Upper lobe of right lung (tissue), 1 donor: Measurements from ENCODE around the gene CAPZB. TPM values are rescaled to one million over a fixed set of nuclear protein-coding genes. Genes with fewer than 3 reads are reported as not detected.
A peak's percentile ranks its signal among the peaks of the same experiment; 100 is the strongest.

ENCODE experiments used
- ATAC-seq: fragments of 200-7000 bp; cut with Tn5 transposase; one replicate; pipeline ENCODE4 v1.9.1; 2020; ENCODE audit warnings: mild to moderate bottlenecking, moderate library complexity
- DNase-seq: peaks from one replicate; pipeline ENCODE4 v3.0.0-alpha.2; 2020
- H3K27ac ChIP-seq: fragments of 200-600 bp; one replicate; pipeline ENCODE4 v1.8.0; 2022
- H3K27me3 ChIP-seq: fragments of 200-600 bp; one replicate; pipeline ENCODE4 v1.8.0; 2022; ENCODE audit warnings: mild to moderate bottlenecking
- H3K36me3 ChIP-seq: fragments of 200-600 bp; one replicate; pipeline ENCODE4 v1.8.0; 2022
- H3K4me1 ChIP-seq: fragments of 200-600 bp; one replicate; pipeline ENCODE4 v1.8.0; 2022
- H3K4me3 ChIP-seq: fragments of 200-600 bp; one replicate; pipeline ENCODE4 v1.8.0; 2022; ENCODE audit warnings: mild to moderate bottlenecking
- H3K9me3 ChIP-seq: fragments of 200-600 bp; one replicate; pipeline ENCODE4 v1.8.0; 2022
- intact Hi-C: fragments of 100-400 bp; cut with DNase I; formaldehyde crosslinking; loops from one replicate; pipeline ENCODE4 v1.11.0; 2022
- total RNA-seq: library from RNA; stranded (reverse); fragmentation: NEBNext Ultra II Directional; extraction: Animal tissue kit (Norgen Biotek cat#: 25700); gene quantifications from one replicate; pipeline ENCODE4 v1.2.1, GENCODE V29; 2021
- TF ChIP-seq, protein P1 (sequence below): fragments of 200-600 bp; IDR thresholded peaks from one replicate; pipeline ENCODE4 v1.8.0; 2022; ENCODE audit warnings: antibody characterized with exemption
- donor health status: DM: no; HTN: yes; CAD: no; lungs with severe emphysema.

The CAPZB gene
- total RNA-seq, 1 donor from 2014 or later: 237 TPM

DNA sequence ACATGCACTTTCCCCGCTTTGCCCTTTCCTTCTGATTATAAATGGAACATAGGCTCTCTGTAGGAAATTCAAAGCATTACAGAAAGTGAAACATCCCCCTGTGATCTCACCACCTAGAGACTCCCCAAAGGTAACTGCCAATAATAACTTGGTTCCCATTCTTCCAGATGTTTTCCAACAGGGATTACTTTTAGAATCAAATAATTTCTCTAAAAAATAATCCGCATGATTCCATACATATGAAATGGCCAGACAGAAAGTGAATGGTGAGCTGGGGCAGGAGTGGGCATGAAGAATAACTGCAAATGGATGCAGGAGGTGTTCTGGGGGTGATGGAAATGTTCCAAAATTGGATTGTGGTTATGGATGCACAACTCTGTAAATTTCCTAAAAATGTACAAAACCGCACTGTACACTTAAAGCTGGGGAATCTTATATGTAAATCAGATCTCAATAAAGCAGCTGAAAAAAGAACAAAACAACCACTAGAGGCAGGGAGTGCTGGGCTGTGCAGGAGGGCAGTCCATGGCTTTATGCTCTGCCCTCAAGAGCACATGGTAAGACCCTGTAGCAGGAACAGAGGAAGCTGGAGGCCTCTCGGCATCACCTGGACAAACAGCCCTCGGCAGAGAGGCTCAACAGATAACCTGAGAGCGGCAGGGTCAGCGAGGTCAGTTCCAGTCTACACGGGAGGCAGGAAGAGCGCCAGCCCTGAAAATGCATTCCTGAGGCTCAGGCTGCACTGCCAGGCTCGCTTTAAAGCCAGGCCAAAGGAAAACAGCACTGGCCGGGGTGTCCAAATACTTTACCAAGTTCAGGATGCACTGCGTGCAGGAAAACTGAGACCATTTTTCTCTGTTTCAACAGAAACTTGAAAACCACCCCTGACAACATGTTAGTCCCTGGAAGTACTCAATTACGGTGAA, 39.7 kb downstream of the CAPZB start:
- DNase-seq (peak; percentile 71), ATAC-seq (peak; percentile 75)
- no peaks in the 10 kb centered on the region for H3K27me3 ChIP-seq
- peaks cover 68% of the 10 kb centered on the region for H3K4me1 ChIP-seq
- TF ChIP-seq, protein P1, sequence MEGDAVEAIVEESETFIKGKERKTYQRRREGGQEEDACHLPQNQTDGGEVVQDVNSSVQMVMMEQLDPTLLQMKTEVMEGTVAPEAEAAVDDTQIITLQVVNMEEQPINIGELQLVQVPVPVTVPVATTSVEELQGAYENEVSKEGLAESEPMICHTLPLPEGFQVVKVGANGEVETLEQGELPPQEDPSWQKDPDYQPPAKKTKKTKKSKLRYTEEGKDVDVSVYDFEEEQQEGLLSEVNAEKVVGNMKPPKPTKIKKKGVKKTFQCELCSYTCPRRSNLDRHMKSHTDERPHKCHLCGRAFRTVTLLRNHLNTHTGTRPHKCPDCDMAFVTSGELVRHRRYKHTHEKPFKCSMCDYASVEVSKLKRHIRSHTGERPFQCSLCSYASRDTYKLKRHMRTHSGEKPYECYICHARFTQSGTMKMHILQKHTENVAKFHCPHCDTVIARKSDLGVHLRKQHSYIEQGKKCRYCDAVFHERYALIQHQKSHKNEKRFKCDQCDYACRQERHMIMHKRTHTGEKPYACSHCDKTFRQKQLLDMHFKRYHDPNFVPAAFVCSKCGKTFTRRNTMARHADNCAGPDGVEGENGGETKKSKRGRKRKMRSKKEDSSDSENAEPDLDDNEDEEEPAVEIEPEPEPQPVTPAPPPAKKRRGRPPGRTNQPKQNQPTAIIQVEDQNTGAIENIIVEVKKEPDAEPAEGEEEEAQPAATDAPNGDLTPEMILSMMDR: peak; percentile 35
- H3K36me3 ChIP-seq: no peaks in the 10 kb centered on the region
- intact Hi-C loops: no loop called here
- H3K4me3 ChIP-seq: no peak overlapping the region
- H3K27ac ChIP-seq: peak overlapping the region; percentile 60
- no peaks in the 10 kb centered on the region for H3K9me3 ChIP-seq

DNA sequence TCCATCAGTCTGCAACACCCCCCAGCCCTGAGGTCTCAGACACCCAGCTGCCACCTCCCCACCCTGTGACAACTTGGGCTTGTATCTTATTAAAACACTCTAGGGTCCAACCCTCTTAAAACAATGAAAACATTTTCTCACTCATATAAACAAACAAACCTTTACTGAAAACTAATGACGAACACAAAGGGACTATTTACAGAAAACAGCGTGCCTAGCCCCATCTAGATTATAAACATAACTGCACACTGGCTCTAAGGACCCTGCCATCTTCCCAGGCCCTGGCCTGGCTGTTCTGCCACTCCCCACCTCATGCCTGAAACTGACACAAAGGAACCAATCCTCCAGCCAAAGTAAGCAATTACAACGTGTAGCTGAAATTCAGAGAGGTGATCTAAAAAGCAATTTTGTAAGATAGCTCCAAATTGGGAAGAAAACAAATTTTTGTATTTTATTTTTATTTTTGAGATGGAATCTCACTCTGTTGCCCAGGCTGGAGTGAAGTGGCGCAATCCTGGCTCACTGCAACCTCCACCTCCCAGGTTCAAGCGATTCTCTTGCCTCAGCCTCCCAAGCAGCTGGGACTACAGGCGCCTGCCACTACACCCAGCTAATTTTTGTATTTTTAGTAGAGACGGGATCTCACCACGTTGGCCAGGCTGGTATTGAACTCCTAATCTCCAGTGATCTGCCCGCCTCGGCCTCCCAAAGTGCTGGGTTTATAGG, 40.9 kb downstream of the CAPZB start:
- no peak overlapping the region for H3K27ac ChIP-seq
- TF ChIP-seq, protein P1: no peak
- ATAC-seq (no peak), DNase-seq (no peak)
- H3K4me1 ChIP-seq: peaks cover 69% of the 10 kb centered on the region
- intact Hi-C loops: no loop called here
- H3K4me3 ChIP-seq: no peak overlapping the region
- no peaks in the 10 kb centered on the region for H3K36me3 ChIP-seq
- no peaks in the 10 kb centered on the region for H3K9me3 ChIP-seq
- no peaks in the 10 kb centered on the region for H3K27me3 ChIP-seq

DNA sequence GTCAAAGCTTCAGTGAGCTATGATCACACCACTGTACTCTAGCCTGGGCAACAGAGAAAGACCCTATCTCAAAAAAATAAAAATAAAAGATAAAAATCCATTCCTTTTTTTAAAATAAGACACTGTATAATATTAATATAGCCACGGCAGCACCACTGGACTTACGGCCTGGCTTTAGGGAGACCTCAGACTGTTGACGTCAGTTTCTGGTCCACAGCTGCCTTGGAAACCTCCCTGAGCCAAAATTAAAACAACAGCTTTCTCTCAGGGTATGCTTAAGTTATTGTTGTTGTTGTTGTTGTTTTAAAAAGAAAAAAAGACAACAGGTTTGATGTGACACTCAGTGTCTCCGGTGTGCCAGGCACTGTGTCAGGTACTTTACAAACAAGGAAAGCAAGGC, 42.0 kb downstream of the CAPZB start:
- DNase-seq: no peak
- ATAC-seq: no peak
- TF ChIP-seq, protein P1: no peak
- H3K27me3 ChIP-seq: no peaks in the 10 kb centered on the region
- peaks cover 69% of the 10 kb centered on the region for H3K4me1 ChIP-seq
- no peaks in the 10 kb centered on the region for H3K36me3 ChIP-seq
- no peaks in the 10 kb centered on the region for H3K9me3 ChIP-seq
- H3K27ac ChIP-seq: peak overlapping the region; percentile 56
- no peak overlapping the region for H3K4me3 ChIP-seq
- intact Hi-C loops: no loop called here

DNA sequence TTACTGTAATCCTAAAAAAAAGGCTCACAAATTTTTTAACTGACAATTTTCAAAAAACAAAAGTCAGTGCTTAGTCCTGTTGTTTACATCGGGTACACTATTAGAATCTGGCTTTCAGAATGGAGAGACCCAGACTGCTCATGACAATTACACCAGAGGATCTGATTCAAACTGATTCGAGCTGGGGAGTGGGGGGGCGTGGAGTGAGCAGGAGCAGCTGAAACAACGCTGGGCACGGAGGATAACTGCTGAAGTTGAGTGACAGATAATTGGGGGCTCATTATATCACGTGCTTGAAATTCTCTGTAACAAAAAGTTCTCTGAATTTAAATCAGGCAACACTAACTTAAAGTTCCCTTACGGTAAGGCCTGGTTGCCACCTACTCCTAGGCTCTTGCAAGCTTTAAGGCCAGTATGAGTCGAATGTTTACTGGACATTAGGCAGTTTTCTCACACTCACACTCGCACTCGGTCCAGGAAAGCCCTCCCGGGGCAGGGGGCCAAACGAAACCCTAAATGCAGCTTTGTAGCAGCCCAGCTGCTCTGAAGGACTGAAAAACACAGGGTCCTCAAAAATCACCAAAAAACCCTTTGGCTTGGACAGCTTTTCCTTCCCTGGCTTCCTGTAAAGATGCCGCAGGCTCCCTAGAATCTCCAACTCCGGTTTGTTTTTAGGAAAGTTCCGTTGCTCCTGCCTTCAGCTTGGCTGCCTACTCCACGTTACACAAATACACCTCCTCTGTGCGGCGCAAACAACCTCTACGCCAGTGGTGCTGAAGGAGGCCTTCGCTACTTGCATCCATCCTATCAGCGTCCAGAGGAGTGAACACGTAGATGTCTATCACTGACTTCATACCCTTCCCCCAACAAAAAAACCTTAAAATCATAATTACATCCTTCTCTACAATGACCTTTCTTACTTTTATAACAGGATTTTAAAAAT, 42.9 kb downstream of the CAPZB start:
- Histone ChIP-seq H3K27me3 (no peaks in the 10 kb centered on the region), H3K36me3 (no peaks in the 10 kb centered on the region), H3K9me3 (no peaks in the 10 kb centered on the region), H3K4me3 (no peak overlapping the region), H3K4me1 (peaks cover 73% of the 10 kb centered on the region), H3K27ac (peak overlapping the region; percentile 56)
- intact Hi-C loops: no loop called here
- DNase-seq (no peak), ATAC-seq (no peak)
- TF ChIP-seq, protein P1: no peak

DNA sequence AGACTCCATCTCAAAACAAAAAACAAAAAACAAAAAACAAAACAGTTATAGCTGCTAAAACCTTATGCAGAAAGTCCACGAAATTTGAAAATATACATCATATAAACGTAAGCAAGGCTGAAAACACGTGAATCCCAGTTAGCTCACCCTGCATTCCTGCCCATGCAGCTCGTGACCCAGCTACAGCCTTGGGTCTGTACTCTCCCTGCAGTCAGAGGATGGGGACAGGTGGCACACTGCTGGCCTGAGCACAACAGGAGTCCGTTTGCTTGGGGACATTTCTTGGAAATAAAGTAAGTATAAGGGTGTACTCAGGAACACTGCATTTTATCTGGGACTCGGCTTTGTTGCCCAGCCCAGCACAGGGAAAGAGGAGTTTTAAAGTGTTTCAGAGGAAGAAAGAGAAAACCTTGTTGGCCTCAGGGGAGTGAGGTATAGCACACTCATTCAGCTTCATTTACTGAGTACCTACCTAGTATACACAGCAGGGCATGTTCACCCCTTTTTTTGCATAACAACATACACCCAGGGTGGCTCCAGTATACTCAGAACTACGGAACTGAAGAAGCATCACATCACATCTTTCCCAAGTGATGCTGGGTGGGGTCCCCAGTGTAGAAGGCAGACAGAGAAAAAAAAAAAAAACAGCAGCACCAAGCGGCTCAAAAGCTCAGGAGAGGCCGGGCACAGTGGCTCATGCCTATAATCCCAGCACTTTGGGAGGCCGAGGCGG, 44.1 kb downstream of the CAPZB start:
- H3K36me3 ChIP-seq: no peaks in the 10 kb centered on the region
- peaks cover 77% of the 10 kb centered on the region for H3K4me1 ChIP-seq
- no peaks in the 10 kb centered on the region for H3K9me3 ChIP-seq
- peak overlapping the region; percentile 56 for H3K27ac ChIP-seq
- TF ChIP-seq, protein P1: no peak
- H3K27me3 ChIP-seq: no peaks in the 10 kb centered on the region
- no peak overlapping the region for H3K4me3 ChIP-seq
- intact Hi-C loops: no loop called here
- ATAC-seq (no peak), DNase-seq (no peak)
